WI38 (cell line): ENCODE data around the gene THG1L.

Experiments used
- H3K4me3 ChIP-seq: 2 replicates; pipeline ENCODE4 v1.5.1; 2011; ENCODE audit warnings: low read depth, mild to moderate bottlenecking, control low read depth, low read length
- TF ChIP-seq, protein P1 (sequence below): IDR thresholded peaks from 2 replicates; pipeline ENCODE4 v1.5.1; 2012; ENCODE audit warnings: low read depth, mild to moderate bottlenecking, control low read depth, low read length

THG1L gene

DNA sequence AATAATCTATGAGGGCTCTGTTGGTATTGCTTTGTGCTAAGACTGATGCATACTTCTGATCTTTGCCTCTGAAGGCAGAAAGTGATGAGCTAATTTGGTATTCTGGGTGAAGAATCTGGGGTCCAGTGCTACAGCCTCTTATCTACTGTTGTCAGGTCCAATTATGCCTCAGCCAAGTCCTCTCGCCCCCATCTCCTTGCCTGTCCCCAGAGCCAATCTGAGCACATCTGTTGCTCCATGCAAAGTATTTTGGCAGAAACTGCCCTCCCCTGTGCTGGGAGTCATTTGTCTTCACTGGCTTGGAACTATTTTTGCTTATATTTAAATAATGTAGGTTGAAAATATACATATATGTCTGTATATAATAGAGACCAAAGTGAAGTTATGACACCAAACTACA lies 35.7 kb downstream of the THG1L start:
- TF ChIP-seq, protein P1, sequence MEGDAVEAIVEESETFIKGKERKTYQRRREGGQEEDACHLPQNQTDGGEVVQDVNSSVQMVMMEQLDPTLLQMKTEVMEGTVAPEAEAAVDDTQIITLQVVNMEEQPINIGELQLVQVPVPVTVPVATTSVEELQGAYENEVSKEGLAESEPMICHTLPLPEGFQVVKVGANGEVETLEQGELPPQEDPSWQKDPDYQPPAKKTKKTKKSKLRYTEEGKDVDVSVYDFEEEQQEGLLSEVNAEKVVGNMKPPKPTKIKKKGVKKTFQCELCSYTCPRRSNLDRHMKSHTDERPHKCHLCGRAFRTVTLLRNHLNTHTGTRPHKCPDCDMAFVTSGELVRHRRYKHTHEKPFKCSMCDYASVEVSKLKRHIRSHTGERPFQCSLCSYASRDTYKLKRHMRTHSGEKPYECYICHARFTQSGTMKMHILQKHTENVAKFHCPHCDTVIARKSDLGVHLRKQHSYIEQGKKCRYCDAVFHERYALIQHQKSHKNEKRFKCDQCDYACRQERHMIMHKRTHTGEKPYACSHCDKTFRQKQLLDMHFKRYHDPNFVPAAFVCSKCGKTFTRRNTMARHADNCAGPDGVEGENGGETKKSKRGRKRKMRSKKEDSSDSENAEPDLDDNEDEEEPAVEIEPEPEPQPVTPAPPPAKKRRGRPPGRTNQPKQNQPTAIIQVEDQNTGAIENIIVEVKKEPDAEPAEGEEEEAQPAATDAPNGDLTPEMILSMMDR: no peak
- no peak overlapping the region for H3K4me3 ChIP-seq

DNA sequence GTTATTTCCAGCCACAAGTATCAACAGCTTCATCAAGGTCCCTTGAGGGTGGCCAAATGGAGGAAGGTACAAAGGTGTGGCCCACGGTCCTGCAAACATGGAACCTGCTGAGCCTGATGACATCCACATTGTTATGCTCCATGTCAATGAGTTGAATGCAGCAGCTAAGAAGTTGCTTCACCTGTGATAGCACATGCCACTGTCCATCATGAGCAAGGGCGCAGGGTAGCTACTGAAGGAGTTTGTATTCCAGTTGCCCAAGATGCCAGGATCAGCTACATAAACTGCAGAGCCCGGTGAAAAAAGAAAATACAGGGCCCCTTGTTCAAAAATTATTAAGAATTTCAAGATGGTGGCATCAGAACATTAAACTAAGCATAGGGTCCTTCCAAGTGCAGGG lies 36.5 kb downstream of the THG1L start:
- TF ChIP-seq, protein P1: no peak

DNA sequence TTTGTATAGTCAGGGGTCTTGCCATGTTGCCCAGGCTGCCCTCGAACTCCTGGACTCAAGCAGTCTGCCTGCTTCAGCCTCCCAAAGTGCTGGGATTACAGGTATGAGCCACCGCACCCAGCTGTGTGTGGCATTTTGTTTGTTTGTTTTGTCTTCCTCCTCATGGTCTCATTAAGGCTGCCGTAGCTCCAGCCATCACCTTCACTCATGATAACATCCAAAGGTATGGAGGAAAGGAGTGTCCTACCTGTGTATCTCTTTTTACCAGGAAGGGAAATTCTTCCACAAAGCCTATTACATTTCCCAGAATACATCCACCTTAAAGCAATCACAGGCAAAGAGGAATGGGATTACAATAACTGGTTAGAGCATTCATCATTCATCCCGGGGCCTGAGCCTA lies 39.4 kb downstream of the THG1L start:
- TF ChIP-seq, protein P1: no peak
- no peak overlapping the region for H3K4me3 ChIP-seq

More for the DNA sequence above, 36.5 kb downstream of the THG1L start:
- no peak overlapping the region for H3K4me3 ChIP-seq

DNA sequence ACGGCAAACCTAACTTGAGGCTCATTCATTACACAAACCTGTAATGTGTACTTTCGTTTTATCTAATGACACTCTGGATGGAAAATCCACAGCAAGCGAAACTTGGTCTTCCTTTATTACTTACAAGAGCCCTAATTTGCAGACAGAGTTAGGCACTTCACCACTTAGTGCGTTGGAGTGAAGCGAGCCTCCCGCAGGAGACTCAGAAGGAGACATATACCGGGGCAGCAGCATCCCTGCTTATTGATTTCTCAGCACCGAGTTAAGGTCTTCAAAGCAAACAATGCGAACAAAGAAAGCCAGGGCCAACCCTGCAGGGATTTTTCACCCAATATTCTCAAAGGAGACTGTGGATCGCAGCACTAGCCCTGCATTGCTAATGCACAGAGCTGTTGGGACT lies 40.9 kb downstream of the THG1L start:
- no peak overlapping the region for H3K4me3 ChIP-seq
- TF ChIP-seq, protein P1: no peak

DNA sequence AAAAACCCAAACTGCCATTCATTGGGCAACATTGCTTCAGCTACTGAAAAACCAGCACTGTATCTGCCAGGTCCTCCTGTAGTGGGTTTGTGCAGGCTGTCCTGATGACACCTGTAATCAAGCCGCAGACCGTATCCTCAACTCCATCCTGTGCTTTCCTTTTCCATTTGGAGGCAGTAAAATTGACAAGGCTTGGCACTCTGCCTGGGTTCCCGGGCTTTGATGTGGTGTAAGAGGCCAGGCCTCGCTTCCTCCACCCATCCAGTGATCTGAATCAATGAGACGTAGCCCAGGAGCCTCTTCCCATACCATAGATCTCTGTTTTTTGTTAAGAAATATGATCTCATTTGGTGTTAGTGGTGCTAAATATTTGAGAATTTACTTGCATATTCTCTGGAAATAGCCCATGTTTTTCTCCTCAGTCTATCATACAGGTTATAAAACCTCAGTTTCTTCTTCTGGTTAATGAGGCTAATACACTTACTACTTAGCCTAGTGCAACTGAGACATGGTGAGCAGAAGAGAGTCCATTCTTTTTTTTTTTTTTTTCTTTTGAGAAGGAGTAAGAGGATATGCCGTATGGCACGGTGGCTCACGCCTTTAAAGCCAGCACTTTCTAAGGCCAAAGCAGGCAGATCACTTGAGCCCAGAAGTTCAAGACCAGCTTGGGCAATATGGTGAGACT lies 47.0 kb downstream of the THG1L start:
- TF ChIP-seq, protein P1: no peak
- no peak overlapping the region for H3K4me3 ChIP-seq

DNA sequence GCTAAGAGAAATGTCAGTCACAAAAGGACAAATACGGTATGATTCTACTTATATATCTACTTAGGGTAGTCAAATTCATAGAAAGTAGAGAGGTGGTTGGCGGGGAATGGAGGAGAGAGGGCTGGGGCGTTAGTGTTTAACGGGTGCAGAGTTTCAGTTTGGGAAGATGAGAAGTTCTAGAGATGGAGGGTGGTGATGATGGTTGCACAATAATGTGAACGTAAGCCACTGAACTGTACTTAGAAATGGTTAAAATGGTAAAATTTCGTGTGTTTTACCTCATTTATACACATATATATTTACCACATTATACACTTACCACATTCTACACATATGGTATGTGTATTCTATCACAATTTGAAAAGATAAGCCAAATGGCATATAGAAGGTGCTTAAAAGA lies 48.0 kb downstream of the THG1L start:
- H3K4me3 ChIP-seq: no peak overlapping the region
- TF ChIP-seq, protein P1: no peak

DNA sequence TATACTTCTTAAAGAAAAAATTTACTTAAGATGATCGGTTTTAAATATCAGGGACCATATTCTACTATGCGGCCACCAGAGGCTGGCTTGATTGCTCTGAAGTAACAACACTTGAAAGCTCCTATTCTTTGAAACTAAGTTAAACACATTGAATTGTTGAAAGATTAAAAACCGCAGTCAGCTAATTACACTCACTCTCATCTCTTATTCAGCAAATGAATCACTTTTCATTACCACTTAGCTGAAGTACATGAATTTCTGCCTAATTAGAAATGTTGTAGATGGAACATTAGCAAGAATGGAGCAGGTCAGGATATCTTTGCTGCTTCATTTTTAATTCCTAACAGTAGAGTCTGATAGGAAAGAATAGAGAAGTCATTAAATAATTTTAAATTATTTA lies 54.6 kb downstream of the THG1L start:
- H3K4me3 ChIP-seq: no peak overlapping the region
- TF ChIP-seq, protein P1: no peak
